Activated CD4-positive, alpha-beta T cell treated with anti-CD3 and anti-CD28 coated beads, Interleukin-2, amount 50 U/mL, for 1 hour (primary cell): Measurements from ENCODE around the gene CACNA1S.

Experiments used
- DNase-seq: peaks from one replicate; pipeline ENCODE4 v3.0.0-alpha.2; 2020

CACNA1S gene

GRCh38 chr1:201112173-201112731, at the start of gene CACNA1S:
Gene CACNA1S (minus strand): TSS chr1:201112426. CDS start chr1:201112339, 87 bp downstream.
- DNase-seq = no peak

GRCh38 chr1:201157949-201158348, 45.7 kb upstream of the CACNA1S start:
- no peak for DNase-seq

GRCh38 chr1:201156819-201157218, 44.6 kb upstream of the CACNA1S start:
- no peak for DNase-seq

- no peak for DNase-seq
Observed at GRCh38 chr1:201156346-201156745, 44.1 kb upstream of the CACNA1S start.

- no peak for DNase-seq
Observed at GRCh38 chr1:201155354-201155753, 43.1 kb upstream of the CACNA1S start.

- DNase-seq = peak; percentile 99
Observed at GRCh38 chr1:201154389-201155165, 42.4 kb upstream of the CACNA1S start, which contains the start of gene TMEM9. Gene TMEM9 (minus strand): TSS chr1:201154474. CDS start chr1:201153923, 551 bp downstream.

- DNase-seq = no peak
Observed at GRCh38 chr1:201153474-201154388, 41.5 kb upstream of the CACNA1S start.

- DNase-seq = no peak
Observed at GRCh38 chr1:201149400-201149799, 37.2 kb upstream of the CACNA1S start.

GRCh38 chr1:201147396-201148015, 35.3 kb upstream of the CACNA1S start:
- DNase-seq = no peak

- no peak for DNase-seq
Observed at GRCh38 chr1:201146626-201147390, 34.6 kb upstream of the CACNA1S start.

GRCh38 chr1:201145816-201146215, 33.6 kb upstream of the CACNA1S start:
- no peak for DNase-seq

GRCh38 chr1:201145132-201145531, 32.9 kb upstream of the CACNA1S start:
- DNase-seq = no peak

GRCh38 chr1:201144701-201145100, 32.5 kb upstream of the CACNA1S start:
- no peak for DNase-seq

GRCh38 chr1:201143726-201144635, 31.8 kb upstream of the CACNA1S start:
- DNase-seq = no peak

- no peak for DNase-seq
Observed at GRCh38 chr1:201142849-201143725, 30.9 kb upstream of the CACNA1S start.

- DNase-seq = no peak
Observed at GRCh38 chr1:201142011-201142848, 30.0 kb upstream of the CACNA1S start.

- DNase-seq = no peak
Observed at GRCh38 chr1:201141418-201141817, 29.2 kb upstream of the CACNA1S start.

GRCh38 chr1:201140941-201141260, 28.7 kb upstream of the CACNA1S start:
- DNase-seq = no peak
